Measurements from ENCODE around the gene MEIS2.

The MEIS2 gene

GRCh38 chr15:36925653-36926426 lies 174.5 kb downstream of the MEIS2 start (continued):
- TF ChIP-seq ZNF280C (tag by site-specific recombination; IDR thresholded peaks at IDR 0.05) (no peak), ZNF184 (tag by site-specific recombination; IDR thresholded peaks at IDR 0.05) (no peak), ZNF747 (tag by site-specific recombination; IDR thresholded peaks at IDR 0.05) (no peak), ZNF580 (tag by site-specific recombination; IDR thresholded peaks at IDR 0.05) (peak; percentile 51; the same call in 1 of the 2 replicates), ZNF76 (tag by site-specific recombination; IDR thresholded peaks at IDR 0.05; ENCODE audit: borderline replicate concordance, low read depth) (no peak), WT1 (tag by site-specific recombination; IDR thresholded peaks at IDR 0.05) (peak; percentile 90), ZNF354C (tag by site-specific recombination; IDR thresholded peaks at IDR 0.05; ENCODE audit: borderline replicate concordance, low read depth) (no peak), ZNF776 (tag by site-specific recombination; IDR thresholded peaks at IDR 0.05; ENCODE audit: borderline replicate concordance) (no peak), ZBTB8A (tag by site-specific recombination; IDR thresholded peaks at IDR 0.05) (peak; percentile 56), MEIS1 (CRISPR knock-in tag; IDR thresholded peaks at IDR 0.05; ENCODE audit: borderline replicate concordance) (no peak), GLI4 (tag by site-specific recombination; IDR thresholded peaks at IDR 0.05) (no peak), ZNF239 (tag by site-specific recombination; IDR thresholded peaks at IDR 0.05) (no peak), PRDM1 (tag by site-specific recombination; IDR thresholded peaks at IDR 0.05) (no peak), ZNF19 (tag by site-specific recombination; IDR thresholded peaks at IDR 0.05; ENCODE audit: low read depth) (no peak), RBAK (tag by site-specific recombination; IDR thresholded peaks at IDR 0.05) (no peak), ZFP3 (tag by site-specific recombination; IDR thresholded peaks at IDR 0.05; ENCODE audit: low read depth) (peak; percentile 87), KLF8 (tag by site-specific recombination; IDR thresholded peaks at IDR 0.05) (peak; percentile 31; the same call in 1 of the 2 replicates), BCL11A (tag by site-specific recombination; IDR thresholded peaks at IDR 0.05; ENCODE audit: low read depth) (peak; percentile 92), ZNF510 (tag by site-specific recombination; IDR thresholded peaks at IDR 0.05; ENCODE audit: insufficient replicate concordance) (no peak), ZNF423 (tag by site-specific recombination; IDR thresholded peaks at IDR 0.05) (peak; percentile 69; the same call in 1 of the 2 replicates), ZNF394 (tag by site-specific recombination; IDR thresholded peaks at IDR 0.05; ENCODE audit: borderline replicate concordance) (peak; percentile 82; the same call in 1 of the 2 replicates), ZNF658 (tag by site-specific recombination; IDR thresholded peaks at IDR 0.05) (no peak), ELK4 (IDR thresholded peaks at IDR 0.05; ENCODE audit: borderline replicate concordance, low read depth, low read length) (no peak), REPIN1 (tag by site-specific recombination; IDR thresholded peaks at IDR 0.05; ENCODE audit: low read depth) (no peak), ZNF211 (tag by site-specific recombination; IDR thresholded peaks at IDR 0.05; ENCODE audit: low read depth) (no peak), ZNF48 (tag by site-specific recombination; IDR thresholded peaks at IDR 0.05) (no peak), ZNF214 (tag by site-specific recombination; IDR thresholded peaks at IDR 0.05; ENCODE audit: borderline replicate concordance) (no peak), ZNF112 (tag by site-specific recombination; IDR thresholded peaks at IDR 0.05) (no peak), ZNF416 (tag by site-specific recombination; IDR thresholded peaks at IDR 0.05) (no peak), ZNF146 (tag by site-specific recombination; IDR thresholded peaks at IDR 0.05) (no peak), ZNF148 (tag by site-specific recombination; IDR thresholded peaks at IDR 0.05; ENCODE audit: borderline replicate concordance) (no peak), ZNF549 (tag by site-specific recombination; IDR thresholded peaks at IDR 0.05) (no peak), ZNF639 (tag by site-specific recombination; IDR thresholded peaks at IDR 0.05) (no peak)

All from HEK293 (cell line).